ENCODE results near the gene NT5M.
"Not testable (repeated sequence)": the region's sequence is repeated elsewhere in the genome, so short reads cannot be mapped to it uniquely, and the experiment has no call there.

Gene NT5M

GRCh38 chr17:17303010-17303846 lies at the start of gene NT5M:
Gene NT5M (plus strand): TSS chr17:17303373. CDS start chr17:17303551, 178 bp downstream.
- DNase-seq = peak; percentile 91

GRCh38 chr17:17253406-17253805 lies 49.8 kb upstream of the NT5M start:
- no peak for DNase-seq

- DNase-seq = no peak
Observed at GRCh38 chr17:17254036-17254435, 49.1 kb upstream of the NT5M start.

GRCh38 chr17:17255689-17256088 lies 47.5 kb upstream of the NT5M start:
- DNase-seq = not testable (repeated sequence)

- no peak for DNase-seq
Observed at GRCh38 chr17:17256316-17256715, 46.9 kb upstream of the NT5M start.

- no peak for DNase-seq
Observed at GRCh38 chr17:17258011-17258410, 45.2 kb upstream of the NT5M start.

- no peak for DNase-seq
Observed at GRCh38 chr17:17258998-17259397, 44.2 kb upstream of the NT5M start.

- no peak for DNase-seq
Observed at GRCh38 chr17:17264430-17264829, 38.7 kb upstream of the NT5M start.

GRCh38 chr17:17269926-17270773 lies 33.0 kb upstream of the NT5M start:
- DNase-seq = no peak

GRCh38 chr17:17275971-17276370 lies 27.2 kb upstream of the NT5M start:
- no peak for DNase-seq

- not testable (repeated sequence) for DNase-seq
Observed at GRCh38 chr17:17277431-17277830, 25.7 kb upstream of the NT5M start.

- no peak for DNase-seq
Observed at GRCh38 chr17:17279316-17279715, 23.9 kb upstream of the NT5M start.

GRCh38 chr17:17280613-17281549 lies 22.3 kb upstream of the NT5M start, which contains the start of gene COPS3:
Gene COPS3 (minus strand): TSS chr17:17281246. CDS start chr17:17281186, 60 bp downstream.
- peak; percentile 89 for DNase-seq

- DNase-seq = no peak
Observed at GRCh38 chr17:17285951-17286350, 17.2 kb upstream of the NT5M start.

GRCh38 chr17:17289086-17289485 lies 14.1 kb upstream of the NT5M start:
- DNase-seq = no peak

- DNase-seq = no peak
Observed at GRCh38 chr17:17289701-17290100, 13.5 kb upstream of the NT5M start.

GRCh38 chr17:17295141-17295540 lies 8.0 kb upstream of the NT5M start:
- DNase-seq = no peak

GRCh38 chr17:17297217-17297616 lies 6.0 kb upstream of the NT5M start:
- no peak for DNase-seq

- no peak for DNase-seq
Observed at GRCh38 chr17:17298108-17298507, 5.1 kb upstream of the NT5M start.

GRCh38 chr17:17300624-17301568 lies 2.3 kb upstream of the NT5M start:
- DNase-seq = peak; percentile 78

GRCh38 chr17:17301659-17302058 lies 1.5 kb upstream of the NT5M start:
- not testable (repeated sequence) for DNase-seq

Data from 8988T (cell line).